Nucleus accumbens (tissue), 56 donors: ENCODE data around the gene KLF12.

Experiments used
- DNase-seq, 56 donors: peaks; one replicate each; lab custom pipeline; 2025; lab: John Stamatoyannopoulos, UW

KLF12 gene

GRCh38 chr13:74134221-74134776 lies at the start of gene KLF12:
TSS of gene KLF12 (minus strand) at chr13:74134404.
- peak in 49 of 56 donors; percentile 8 to 75 (median 53) for DNase-seq

- no peak for DNase-seq
Measured at GRCh38 chr13:74182491-74182890, 48.3 kb upstream of the KLF12 start.

DNA sequence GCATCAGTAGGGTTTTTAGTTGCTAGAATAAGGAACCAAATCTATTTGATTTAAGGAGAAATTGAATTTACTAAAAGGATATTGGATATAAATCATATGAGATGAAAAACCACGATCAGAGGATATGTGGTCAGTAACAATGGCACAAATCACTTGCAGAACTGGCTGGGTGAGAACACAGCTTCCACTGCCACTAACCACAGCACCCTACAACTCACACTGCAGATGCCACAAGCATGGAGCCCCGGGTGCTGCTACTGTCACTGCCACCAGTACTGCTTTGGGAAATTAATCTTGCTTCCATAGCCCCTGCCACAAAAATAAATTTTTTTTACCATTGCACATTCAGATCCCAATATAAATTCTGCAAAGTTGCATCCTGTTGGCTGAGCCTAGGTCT lies 40.6 kb upstream of the KLF12 start:
- no peak for DNase-seq

GRCh38 chr13:74173822-74174221 lies 39.6 kb upstream of the KLF12 start:
- DNase-seq, result no peak

DNA sequence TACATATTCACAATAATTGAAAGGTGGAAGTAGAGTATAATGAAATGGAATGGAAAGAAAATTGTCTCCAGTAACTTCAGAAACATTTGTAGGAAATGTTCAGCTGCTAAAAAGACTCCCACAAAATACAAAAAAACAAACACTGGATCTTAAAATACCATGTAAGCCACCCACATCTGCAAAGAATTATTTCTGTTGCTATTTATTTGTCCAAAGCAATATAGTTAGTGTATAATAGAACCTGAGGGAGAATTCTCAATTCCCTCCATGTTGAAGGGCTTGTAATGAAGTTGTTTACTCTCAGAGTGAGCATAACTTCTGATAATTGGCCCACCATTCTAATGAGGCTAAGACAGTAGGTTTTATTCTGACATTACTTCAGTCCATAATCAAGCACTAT lies 37.4 kb upstream of the KLF12 start:
- no peak for DNase-seq

DNA sequence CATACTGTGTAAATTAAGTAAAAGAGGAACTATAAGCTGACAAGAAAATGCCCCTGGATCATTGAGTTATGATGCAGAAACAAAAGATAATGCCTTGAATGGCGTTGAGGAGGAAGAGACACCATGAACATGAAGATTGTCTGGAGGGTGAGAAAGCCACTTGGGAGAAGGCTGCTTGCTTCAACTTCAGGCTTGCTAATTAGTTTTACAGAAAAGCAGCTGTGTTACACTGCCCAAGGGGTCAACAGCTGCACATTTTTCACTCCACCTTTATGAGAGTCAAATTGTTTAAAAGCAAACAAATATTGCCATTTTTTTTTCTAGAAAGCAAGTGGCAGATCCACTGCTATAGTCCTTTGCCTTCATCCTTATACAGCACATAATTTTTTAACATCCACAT lies 35.5 kb upstream of the KLF12 start:
- no peak for DNase-seq

DNA sequence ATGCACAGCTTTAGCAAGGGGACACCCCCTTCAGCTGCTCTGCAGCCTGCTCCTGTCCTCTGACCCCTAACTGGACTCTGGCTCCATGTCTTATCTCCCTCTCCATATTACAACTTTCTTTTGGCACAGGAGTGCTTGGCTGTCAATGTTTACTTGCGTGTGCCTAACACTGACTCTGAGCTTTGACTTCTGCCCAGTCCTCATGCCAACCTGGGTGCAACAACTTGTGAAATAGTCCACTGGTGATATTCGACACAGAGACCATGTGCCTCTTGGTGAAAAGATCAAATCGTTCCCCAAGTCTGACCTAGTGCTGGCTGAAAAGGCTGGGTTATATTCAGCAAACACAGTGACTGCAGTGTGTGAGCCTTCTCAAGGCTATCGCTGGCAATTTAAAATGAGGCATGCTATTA lies 34.1 kb upstream of the KLF12 start:
- no peak for DNase-seq

DNA sequence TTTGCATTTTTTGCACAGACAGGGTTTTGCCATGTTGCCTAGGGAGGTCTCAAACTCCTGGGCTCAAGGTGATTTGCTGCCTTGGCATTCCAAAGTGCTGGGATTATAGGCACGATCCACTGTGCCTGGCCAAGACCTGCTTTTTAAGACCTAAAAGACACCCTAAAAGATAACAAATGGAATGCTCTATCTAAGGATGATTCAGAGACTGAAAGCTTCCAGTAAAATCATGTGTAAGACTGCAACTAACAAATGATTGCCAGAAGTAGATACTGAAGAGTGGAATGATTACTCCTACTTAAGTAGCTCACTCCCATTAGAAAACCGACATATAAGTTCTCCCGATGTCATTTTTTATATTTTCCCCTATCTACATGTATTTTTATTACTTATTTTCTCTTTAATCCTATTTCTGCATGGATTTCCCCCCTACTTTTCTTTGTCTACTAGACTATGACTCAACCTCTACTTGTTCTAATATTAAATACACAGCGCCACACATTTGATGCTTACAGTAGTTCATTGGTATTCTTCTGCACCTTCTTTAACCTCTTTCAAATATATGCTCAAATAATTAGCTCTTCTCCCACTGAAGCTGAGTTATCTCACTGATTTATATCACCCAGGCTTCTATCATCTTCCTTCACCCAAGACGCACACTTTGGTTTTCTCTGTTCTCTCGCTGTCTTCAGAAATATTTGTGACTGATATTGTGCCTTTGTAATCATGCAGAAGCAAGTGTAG lies 32.2 kb upstream of the KLF12 start:
- no peak for DNase-seq

- no peak for DNase-seq
Measured at GRCh38 chr13:74162782-74163181, 28.6 kb upstream of the KLF12 start.

DNA sequence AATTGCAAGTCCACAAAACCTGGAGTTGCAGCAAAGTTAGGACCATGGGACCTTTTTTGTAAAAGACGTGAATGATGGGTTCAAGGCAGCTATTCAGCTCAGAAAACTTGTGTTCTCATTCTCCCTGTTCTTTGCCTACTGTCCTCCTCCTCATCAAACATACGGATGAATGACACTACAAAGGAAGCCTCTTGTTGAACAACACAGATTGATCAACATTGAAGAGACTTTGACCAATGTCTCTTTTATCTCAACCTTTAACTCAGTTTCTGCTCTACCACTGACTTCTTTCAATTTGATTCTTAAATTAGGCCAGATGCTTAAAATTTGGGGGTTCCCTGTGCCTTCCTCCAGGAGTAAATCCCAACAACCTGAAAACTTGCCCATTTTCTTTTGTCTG lies 27.9 kb upstream of the KLF12 start:
- DNase-seq, result no peak

GRCh38 chr13:74158571-74159352 lies 24.6 kb upstream of the KLF12 start:
- DNase-seq, result no peak

GRCh38 chr13:74158028-74158427 lies 23.8 kb upstream of the KLF12 start:
- no peak for DNase-seq

- DNase-seq, result no peak
Measured at GRCh38 chr13:74154981-74155380, 20.8 kb upstream of the KLF12 start.

DNA sequence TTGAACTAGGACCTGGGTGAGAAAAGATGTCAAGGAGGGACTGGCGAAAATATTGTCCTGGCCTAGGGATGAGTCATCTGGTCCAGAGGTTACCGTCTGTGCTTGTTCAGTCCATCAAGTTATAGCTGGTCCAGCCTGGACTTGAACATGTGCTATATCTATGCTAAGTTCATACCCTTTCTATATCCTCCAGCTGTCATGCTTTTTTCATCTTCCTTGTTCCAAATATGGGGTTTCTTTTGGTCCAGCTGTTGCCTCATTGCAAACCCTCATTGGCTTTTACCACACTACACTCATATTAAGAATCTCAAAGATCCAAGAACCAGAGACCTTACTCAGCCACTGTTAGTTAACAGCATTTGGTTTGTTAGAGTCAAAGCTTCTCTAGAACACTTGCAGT lies 19.1 kb upstream of the KLF12 start:
- no peak for DNase-seq

DNA sequence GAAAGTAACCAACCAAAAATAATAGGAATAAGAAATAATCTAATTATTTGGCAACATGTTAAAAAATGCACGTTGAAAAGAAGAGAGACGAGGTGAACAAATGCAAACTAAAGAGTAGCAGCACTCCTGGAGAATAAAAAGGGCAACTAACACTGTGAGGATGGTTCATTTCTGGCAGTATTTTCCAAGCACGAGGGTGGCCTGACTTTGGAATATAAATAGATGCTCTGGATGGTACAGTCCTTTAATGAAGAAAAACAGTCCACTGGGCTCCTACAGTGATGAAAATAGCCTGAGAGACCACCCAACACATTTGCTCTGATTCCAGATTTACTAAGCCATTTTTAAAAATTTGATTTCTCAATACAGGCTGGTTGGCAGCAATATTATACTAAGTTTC lies 17.7 kb upstream of the KLF12 start:
- no peak for DNase-seq

- no peak for DNase-seq
Measured at GRCh38 chr13:74148352-74148751, 14.1 kb upstream of the KLF12 start.

GRCh38 chr13:74145249-74145975 lies 11.2 kb upstream of the KLF12 start:
- DNase-seq, result no peak

DNA sequence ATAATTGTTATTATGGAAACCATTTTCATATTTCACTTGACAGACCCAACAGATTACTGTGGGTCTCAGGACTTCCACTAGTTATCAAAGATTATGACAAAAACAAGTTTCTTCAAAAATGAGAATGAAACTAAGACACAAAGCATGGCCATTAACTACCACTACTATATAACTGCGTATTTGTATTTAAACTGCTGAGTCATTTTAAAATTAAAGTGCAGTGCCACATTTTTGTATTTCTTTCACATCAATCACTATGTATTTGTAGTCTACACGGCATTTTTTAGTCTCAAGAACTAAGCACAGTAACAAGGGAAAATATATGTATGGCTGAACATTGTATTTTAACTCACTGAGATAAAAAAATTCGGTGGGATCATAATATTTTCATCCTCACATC lies 10.1 kb upstream of the KLF12 start:
- no peak for DNase-seq

DNA sequence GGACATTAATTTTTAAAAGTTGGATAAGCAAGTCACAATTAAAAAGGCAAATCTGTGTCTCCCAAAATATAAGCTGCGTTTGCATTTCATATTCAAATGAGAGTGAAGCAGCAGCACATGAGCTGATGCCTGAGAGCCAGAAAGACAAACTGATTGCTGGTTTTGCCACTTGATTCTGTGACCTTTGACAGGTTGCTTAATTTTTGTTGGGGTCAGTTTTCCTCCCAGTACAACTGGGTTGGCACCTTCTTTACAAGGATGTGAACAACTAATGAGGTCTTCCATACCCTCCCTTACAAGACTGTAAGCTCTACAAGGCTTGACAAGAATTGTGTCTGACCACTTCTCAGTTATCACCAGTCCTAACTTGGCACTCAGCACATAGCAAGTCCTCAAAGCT lies 8.1 kb upstream of the KLF12 start:
- DNase-seq, result no peak

- no peak for DNase-seq
Measured at GRCh38 chr13:74138241-74138640, 4.0 kb upstream of the KLF12 start.

DNA sequence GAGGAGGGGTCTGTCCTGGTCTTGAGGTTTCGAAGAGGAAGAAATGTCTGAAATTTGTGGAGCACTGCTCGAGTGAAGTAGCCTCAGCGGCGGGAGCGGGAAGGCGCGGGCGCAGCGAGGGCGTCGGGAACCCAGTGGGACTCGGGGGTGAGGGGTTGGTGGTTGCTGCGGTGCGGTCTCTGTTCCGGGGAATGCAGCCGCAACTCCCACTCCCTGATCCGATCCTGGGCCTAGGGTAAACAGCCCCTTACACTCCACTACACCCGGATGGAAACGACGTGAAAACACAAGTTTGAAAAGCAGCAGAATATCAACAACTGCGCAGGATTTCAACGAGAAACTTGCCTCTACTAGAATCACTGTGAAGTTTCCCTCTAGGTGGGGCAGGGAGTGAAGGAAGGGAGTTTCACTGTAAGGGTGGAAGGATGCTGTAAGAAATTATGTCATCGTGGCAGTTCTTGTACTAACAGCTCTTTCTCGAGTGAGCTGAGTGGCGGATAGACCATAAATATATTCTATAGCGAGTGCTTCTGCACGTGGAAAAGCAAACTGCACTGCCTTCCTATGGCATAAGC lies 2.0 kb upstream of the KLF12 start:
- DNase-seq, result peak in 28 of 56 donors; percentile 3 to 64 (median 44)
